ENCODE data around the gene DOCK4. TPM values are rescaled to one million over a fixed set of nuclear protein-coding genes. Genes with fewer than 3 reads are reported as not detected.

The DOCK4 gene
- total RNA-seq, 1 donor from 2014 or later: 100 TPM

DNA sequence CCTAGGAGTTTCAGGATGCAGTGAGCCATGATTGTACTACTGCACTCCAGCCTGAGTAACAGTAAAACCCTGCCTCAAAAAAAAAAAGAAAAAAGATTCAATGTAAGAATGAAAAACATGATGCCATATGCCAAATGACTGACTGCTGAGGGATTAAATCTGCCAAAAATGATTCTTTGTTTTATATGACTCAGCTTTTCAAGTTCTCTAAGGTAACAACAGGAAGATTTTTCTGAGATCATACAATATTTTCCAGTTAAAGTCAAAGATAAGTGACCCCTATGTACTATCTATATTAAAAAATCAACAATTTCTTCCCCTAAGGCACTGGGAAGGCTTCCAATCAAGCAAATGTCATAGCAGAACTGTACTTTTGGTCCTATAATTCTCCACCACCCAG lies 372.7 kb downstream of the DOCK4 start:
- Histone ChIP-seq H3K27ac (no peak overlapping the region), H3K36me3 (peaks cover 18% of the 10 kb centered on the region), H3K4me3 (no peak overlapping the region), H3K4me1 (no peaks in the 10 kb centered on the region), H3K9me3 (no peaks in the 10 kb centered on the region), H3K27me3 (no peaks in the 10 kb centered on the region)
- TF ChIP-seq, protein P1, sequence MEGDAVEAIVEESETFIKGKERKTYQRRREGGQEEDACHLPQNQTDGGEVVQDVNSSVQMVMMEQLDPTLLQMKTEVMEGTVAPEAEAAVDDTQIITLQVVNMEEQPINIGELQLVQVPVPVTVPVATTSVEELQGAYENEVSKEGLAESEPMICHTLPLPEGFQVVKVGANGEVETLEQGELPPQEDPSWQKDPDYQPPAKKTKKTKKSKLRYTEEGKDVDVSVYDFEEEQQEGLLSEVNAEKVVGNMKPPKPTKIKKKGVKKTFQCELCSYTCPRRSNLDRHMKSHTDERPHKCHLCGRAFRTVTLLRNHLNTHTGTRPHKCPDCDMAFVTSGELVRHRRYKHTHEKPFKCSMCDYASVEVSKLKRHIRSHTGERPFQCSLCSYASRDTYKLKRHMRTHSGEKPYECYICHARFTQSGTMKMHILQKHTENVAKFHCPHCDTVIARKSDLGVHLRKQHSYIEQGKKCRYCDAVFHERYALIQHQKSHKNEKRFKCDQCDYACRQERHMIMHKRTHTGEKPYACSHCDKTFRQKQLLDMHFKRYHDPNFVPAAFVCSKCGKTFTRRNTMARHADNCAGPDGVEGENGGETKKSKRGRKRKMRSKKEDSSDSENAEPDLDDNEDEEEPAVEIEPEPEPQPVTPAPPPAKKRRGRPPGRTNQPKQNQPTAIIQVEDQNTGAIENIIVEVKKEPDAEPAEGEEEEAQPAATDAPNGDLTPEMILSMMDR (IDR thresholded peaks at IDR 0.05): no peak
- ATAC-seq: no peak
- intact Hi-C loops (cut with DNase I): no loop called here
- DNase-seq: no peak

DNA sequence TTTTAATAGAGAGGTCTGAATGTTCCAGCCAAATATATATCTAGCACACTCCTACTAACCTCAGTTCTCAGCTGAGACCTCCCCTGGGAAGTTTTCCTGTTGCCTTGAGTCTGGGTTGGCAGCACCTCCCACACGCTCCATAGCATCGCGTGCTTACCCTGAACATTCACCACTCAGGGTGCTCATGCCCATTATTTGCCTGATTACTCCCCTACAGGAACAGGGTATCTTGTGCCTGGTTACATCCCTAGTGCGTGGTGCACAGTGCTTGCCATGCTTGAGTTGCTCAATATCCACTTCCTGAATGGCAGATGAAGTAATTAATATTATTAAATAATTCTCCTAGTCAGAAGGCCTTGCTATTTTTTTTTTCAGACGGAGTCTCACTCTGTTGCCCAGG lies 374.0 kb downstream of the DOCK4 start:
- Histone ChIP-seq H3K4me1 (no peaks in the 10 kb centered on the region), H3K9me3 (no peaks in the 10 kb centered on the region), H3K27me3 (no peaks in the 10 kb centered on the region), H3K36me3 (peaks cover 18% of the 10 kb centered on the region), H3K27ac (no peak overlapping the region), H3K4me3 (no peak overlapping the region)
- ATAC-seq (peak; percentile 69), DNase-seq (no peak)
- intact Hi-C loops (cut with DNase I): no loop called here
- TF ChIP-seq, protein P1 (IDR thresholded peaks at IDR 0.05): no peak

DNA sequence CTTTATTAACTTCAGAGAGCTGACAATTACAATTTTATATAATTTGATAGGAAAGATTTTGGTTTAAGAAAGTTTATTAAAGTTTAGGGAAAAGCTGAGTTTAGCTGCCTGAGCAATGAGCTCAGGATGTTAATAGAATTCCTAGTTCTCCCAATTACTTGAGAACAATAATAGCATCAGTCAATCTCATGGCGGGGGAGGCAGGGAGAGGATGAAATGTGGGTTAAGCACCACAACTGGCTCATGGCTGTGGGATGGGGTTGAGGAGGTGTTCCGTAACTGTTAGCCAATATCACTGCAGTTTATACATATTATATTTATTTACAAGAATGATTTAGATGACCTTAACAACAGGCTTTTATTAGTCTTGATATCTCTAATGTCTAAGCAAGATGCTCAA lies 377.0 kb downstream of the DOCK4 start:
- DNase-seq: no peak

DNA sequence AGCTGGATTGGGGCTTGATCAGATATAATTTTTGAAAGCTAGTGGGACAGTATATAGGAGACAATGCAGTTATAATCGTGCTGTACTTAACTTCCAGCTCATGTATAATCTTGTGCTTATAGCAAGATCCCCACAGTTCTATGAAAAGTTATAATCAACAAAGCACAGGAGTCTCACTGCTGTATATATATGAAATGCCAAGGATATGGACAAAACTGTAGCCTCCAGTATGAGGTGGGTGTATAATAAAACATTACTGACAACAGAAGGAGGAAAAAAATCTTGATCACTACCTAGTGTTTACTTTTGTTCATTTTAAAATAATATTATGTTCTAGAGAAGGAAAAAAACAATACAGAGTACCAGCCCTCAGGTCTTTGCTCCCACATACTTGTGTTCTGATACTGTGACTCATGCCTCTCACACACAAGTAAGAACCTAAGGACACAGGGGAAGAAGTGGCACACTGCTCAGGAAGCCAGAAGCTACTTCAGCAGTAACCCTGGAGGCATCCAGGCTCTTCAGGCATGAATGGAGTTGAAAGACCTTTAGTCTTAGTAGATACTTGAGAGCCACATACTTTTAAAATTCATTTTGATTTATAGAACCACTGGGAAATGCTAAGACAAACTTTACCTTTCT lies 378.2 kb downstream of the DOCK4 start:
- no peak overlapping the region for H3K4me3 ChIP-seq
- H3K4me1 ChIP-seq: no peaks in the 10 kb centered on the region
- TF ChIP-seq, protein P1 (IDR thresholded peaks at IDR 0.05): no peak
- intact Hi-C loops (cut with DNase I): no loop called here
- ATAC-seq (peak; percentile 88), DNase-seq (no peak)
- no peak overlapping the region for H3K27ac ChIP-seq
- no peaks in the 10 kb centered on the region for H3K27me3 ChIP-seq
- H3K36me3 ChIP-seq: peaks cover 9% of the 10 kb centered on the region
- H3K9me3 ChIP-seq: no peaks in the 10 kb centered on the region

More for the DNA sequence above, 377.0 kb downstream of the DOCK4 start:
- H3K4me3 ChIP-seq: no peak overlapping the region
- H3K27me3 ChIP-seq: no peaks in the 10 kb centered on the region
- ATAC-seq: no peak
- no peaks in the 10 kb centered on the region for H3K4me1 ChIP-seq
- no peaks in the 10 kb centered on the region for H3K9me3 ChIP-seq
- TF ChIP-seq, protein P1 (IDR thresholded peaks at IDR 0.05): no peak
- peaks cover 14% of the 10 kb centered on the region for H3K36me3 ChIP-seq
- no peak overlapping the region for H3K27ac ChIP-seq
- intact Hi-C loops (cut with DNase I): no loop called here

DNA sequence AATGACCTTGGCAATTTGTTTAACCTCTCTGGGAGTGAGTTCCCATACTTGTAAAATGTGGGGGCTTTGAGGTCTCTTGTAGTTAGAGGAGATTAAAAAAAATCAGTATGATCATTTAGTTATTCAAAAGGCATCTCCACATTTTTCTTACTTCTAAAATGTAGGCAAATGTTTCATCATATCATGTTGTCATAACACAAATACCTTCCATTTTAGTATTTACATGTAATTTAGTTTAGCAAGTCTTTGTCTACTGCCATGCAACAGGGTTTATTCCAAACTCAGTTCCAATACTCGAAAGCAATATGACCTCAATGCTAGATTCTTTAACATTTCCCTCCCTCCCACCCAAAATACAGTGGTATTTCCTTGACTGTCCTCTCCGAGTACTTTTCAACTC lies 381.2 kb downstream of the DOCK4 start:
- ATAC-seq (no peak), DNase-seq (no peak)
- no peaks in the 10 kb centered on the region for H3K27me3 ChIP-seq
- intact Hi-C loops (cut with DNase I): no loop called here
- H3K9me3 ChIP-seq: no peaks in the 10 kb centered on the region
- H3K4me1 ChIP-seq: no peaks in the 10 kb centered on the region
- TF ChIP-seq, protein P1 (IDR thresholded peaks at IDR 0.05): no peak
- no peak overlapping the region for H3K4me3 ChIP-seq
- no peak overlapping the region for H3K27ac ChIP-seq
- peaks cover 24% of the 10 kb centered on the region for H3K36me3 ChIP-seq

DNA sequence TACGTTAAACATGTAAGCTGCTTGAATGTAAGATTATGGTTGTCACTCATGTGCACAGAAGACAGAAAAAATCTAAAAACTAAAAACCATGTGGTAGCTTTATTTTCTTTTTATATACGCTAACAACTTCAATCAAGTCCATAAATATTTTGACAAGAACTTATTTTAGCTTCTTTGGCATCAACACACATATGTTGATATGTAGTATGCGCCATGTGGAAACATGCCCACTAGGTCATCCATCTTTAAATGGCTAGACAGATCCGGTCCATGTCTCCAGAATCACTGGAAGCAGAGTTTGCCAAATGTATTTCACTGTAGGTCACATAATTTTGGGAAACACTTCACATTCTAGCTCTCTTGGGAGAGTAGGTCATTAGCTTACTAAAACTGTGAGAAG lies 382.4 kb downstream of the DOCK4 start:
- TF ChIP-seq, protein P1 (IDR thresholded peaks at IDR 0.05): no peak
- no peak for ATAC-seq

More for the DNA sequence above, 382.4 kb downstream of the DOCK4 start:
- Histone ChIP-seq H3K36me3 (peaks cover 24% of the 10 kb centered on the region), H3K4me3 (no peak overlapping the region), H3K27ac (no peak overlapping the region), H3K9me3 (no peaks in the 10 kb centered on the region), H3K4me1 (no peaks in the 10 kb centered on the region), H3K27me3 (no peaks in the 10 kb centered on the region)
- DNase-seq: no peak
- intact Hi-C loops (cut with DNase I): no loop called here

All from upper lobe of right lung (tissue), 1 donor.